HAP-1 (cell line): ENCODE data around the gene UNC13B.
"Not testable (repeated sequence)": the region's sequence is repeated elsewhere in the genome, so short reads cannot be mapped to it uniquely, and the experiment has no call there.

Experiments used
- DNase-seq, 2 experiments: peaks; one replicate each; pipeline ENCODE4 v3.0.0-alpha.2; 2016 to 2020; ENCODE audit warnings: low spot score in 2 of 2
- H3K27me3 ChIP-seq: fragments of 250-450 bp; sonication (Bioruptor Pico); 2 replicates; pipeline ENCODE4 v1.5.1; 2020; ENCODE audit warnings: low read depth, mild to moderate bottlenecking, moderate library complexity
- H3K36me3 ChIP-seq: fragments of 250-450 bp; sonication (Bioruptor Pico); replicated peaks from 2 replicates; pipeline ENCODE4 v1.5.1; 2020; ENCODE audit warnings: mild to moderate bottlenecking
- H3K4me1 ChIP-seq: fragments of 250-450 bp; sonication (Bioruptor Pico); 2 replicates; pipeline ENCODE4 v1.5.1; 2020; ENCODE audit warnings: mild to moderate bottlenecking
- H3K4me3 ChIP-seq: fragments of 250-450 bp; sonication (Bioruptor Pico); 2 replicates; pipeline ENCODE4 v1.5.1; 2020; ENCODE audit warnings: mild to moderate bottlenecking, moderate library complexity
- H3K9me3 ChIP-seq: fragments of 250-450 bp; sonication (Bioruptor Pico); 2 replicates; pipeline ENCODE4 v1.5.1; 2020; ENCODE audit warnings: mild to moderate bottlenecking, moderate library complexity
- in situ Hi-C: fragments of 300-500 bp; cut with MboI; formaldehyde crosslinking; loops from 3 replicates; pipeline ENCODE4 v1.14.3; 2020; ENCODE audit warnings: low sequenced_read_pairs, inconsistent platforms, mixed read lengths

UNC13B gene

DNA sequence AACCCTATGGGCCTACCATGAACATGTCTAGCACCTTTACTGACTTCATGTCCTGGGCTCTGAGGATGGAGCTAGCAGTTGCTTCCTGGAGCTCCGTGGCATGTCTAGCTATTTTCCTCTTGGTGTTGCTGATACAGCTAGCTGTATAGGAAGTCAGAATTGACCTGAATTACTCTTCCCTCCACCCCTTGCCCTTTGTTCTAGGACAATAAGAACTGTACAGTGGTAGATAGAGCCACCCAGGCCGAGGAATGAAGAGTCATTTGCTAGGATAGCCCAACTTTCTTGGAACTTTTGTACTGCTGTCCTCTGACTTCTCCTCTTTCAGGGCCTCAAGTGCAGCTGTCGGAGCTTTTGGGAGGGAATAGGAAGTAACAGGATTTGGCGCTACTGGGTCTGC, 218.2 kb downstream of the UNC13B start:
- Histone ChIP-seq H3K9me3 (no peaks in the 10 kb centered on the region), H3K36me3 (0 out of 2 replicates have a peak, but pooled peaks cover 8% of the 10 kb centered on the region), H3K4me1 (no peaks in the 10 kb centered on the region), H3K27me3 (no peaks in the 10 kb centered on the region), H3K4me3 (no peak overlapping the region)
- no peak for DNase-seq
- in situ Hi-C loops: no loop called here

DNA sequence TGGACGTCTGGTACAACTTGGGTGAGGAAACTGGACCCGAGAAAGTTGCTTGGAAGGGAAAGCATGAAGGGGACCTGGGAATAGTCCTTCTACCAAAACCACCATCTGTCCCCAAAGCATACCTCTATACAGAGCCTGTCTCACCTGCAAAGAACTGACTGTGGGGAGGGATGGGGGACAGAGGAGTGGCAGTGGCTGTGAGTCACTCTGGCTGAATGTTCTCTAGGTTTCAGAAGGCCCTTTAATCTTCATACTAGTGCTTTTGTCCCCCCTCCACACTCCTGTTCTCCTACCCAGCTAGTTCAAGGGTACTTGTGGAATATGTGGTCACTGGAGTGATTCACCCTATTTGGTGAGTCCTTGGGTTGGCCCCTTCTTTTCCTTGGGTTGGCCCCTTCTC, 218.8 kb downstream of the UNC13B start:
- H3K9me3 ChIP-seq: no peaks in the 10 kb centered on the region
- no peaks in the 10 kb centered on the region for H3K27me3 ChIP-seq
- in situ Hi-C loops: no loop called here
- H3K36me3 ChIP-seq: 0 out of 2 replicates have a peak, but pooled peaks cover 8% of the 10 kb centered on the region
- no peak for DNase-seq
- no peak overlapping the region for H3K4me3 ChIP-seq
- no peaks in the 10 kb centered on the region for H3K4me1 ChIP-seq

DNA sequence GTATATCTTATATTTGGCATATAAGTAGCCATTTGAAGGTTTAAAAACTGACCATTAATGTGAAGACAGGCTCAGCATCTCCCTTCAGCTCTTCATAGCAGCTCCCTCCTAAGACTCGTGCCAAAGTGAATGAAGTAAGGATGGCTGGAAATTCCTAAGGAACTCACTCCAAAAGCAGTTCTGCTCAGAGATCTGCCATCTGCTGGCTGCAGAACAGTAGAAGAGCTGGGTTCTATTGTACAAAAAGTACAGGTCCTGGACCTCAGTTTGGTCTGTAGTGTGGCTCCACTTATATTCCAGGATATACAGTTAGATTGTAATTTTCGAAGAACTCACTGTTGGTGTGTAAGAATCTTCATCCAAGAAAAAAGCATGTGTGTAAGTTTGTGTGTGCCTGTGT, 223.2 kb downstream of the UNC13B start:
- Histone ChIP-seq H3K4me1 (no peaks in the 10 kb centered on the region), H3K36me3 (0 out of 2 replicates have a peak, but pooled peaks cover 8% of the 10 kb centered on the region), H3K4me3 (no peak overlapping the region), H3K9me3 (no peaks in the 10 kb centered on the region), H3K27me3 (no peaks in the 10 kb centered on the region)
- in situ Hi-C loops: no loop called here
- DNase-seq: no peak

DNA sequence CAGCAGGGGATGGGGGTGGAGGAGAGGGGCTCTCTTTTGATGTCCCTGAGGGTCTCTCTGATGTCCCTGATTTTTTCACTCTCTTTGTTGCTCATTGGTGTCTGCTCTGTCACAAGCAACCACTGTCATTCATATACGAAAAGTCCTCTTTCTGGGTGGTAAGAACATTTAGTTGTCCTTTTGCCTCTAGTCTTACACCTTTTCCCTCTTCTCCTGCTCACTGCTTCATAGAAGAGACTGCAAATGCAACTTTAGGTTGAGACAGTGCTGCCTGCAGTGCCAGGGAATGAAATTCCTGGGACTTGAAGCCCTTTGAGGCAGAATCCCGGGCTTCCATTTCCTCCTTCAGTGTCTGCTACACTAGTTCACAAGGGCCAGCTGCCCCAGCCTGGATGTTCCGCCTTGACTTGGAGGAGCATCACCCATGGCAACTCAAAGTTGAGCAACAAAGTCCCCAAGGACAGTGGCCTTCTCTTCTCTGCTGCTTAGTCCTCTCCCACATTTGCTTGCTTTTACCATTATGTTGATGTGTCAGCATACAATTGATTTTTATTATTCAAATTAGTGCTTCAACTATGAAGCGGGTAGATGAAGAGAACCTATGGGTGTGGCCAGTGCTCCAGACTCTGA, 233.4 kb downstream of the UNC13B start:
- H3K36me3 ChIP-seq: peaks cover 14% of the 10 kb centered on the region
- peak; percentile 19 to 54 for DNase-seq
- no peaks in the 10 kb centered on the region for H3K27me3 ChIP-seq
- peaks cover 9% of the 10 kb centered on the region for H3K4me1 ChIP-seq
- H3K9me3 ChIP-seq: no peaks in the 10 kb centered on the region
- H3K4me3 ChIP-seq: no peak overlapping the region
- in situ Hi-C loops: no loop called here

DNA sequence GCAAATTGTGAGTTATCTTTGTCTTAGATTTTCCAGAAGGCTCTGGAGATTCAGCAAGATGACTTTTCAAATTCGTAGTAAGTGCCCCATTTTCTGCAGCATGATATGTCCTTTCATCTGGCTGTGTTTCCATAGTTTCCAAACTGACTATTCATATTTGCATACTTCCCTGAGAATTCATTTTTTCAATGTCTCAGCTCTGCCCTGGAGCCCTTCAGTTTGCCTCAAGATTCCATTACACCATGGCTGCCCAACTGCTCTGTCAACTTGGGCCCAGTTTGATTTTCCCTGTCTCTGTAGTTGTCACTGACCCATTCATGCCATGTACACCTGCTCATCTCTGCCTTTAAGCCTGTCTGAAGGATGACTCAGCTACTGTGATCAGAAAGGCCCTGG, 233.9 kb downstream of the UNC13B start:
- Histone ChIP-seq H3K27me3 (no peaks in the 10 kb centered on the region), H3K9me3 (no peaks in the 10 kb centered on the region), H3K4me1 (peaks cover 9% of the 10 kb centered on the region), H3K4me3 (no peak overlapping the region), H3K36me3 (peaks cover 19% of the 10 kb centered on the region)
- DNase-seq: no peak
- in situ Hi-C loops: no loop called here

DNA sequence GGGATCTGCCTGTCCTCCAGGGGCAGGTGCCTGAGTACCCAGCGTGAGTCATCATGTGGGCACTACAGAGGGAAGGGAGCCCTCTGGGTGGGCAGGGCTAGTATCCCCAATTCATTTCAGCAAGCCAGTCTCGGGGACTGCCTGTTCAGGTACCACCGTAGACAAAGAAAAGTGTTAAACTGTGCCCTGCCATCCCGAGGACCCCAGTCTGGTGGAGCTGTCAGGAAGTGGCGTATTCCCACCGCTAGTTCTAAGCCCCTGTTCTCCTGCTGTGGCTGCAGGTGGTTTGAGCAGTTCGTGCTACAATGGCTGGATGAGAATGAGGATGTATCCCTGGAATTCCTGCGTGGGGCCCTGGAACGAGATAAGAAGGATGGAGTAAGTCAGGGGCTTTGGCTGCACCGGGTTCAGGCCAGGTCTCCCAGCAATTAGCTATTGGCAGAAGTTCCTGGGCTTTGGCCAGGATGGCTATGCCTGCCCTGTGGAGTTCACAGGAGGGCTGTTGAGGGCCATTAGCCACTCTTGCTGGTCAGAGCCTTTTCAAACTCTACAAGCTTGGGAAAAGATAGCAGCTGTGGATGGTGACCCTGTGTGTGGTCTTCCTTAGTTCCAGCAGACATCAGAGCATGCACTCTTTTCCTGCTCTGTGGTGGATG, 234.9 kb downstream of the UNC13B start:
- no peak for DNase-seq
- in situ Hi-C loops: no loop called here
- H3K4me1 ChIP-seq: peaks cover 9% of the 10 kb centered on the region
- peaks cover 20% of the 10 kb centered on the region for H3K36me3 ChIP-seq
- no peaks in the 10 kb centered on the region for H3K9me3 ChIP-seq
- H3K4me3 ChIP-seq: no peak overlapping the region
- H3K27me3 ChIP-seq: no peaks in the 10 kb centered on the region

DNA sequence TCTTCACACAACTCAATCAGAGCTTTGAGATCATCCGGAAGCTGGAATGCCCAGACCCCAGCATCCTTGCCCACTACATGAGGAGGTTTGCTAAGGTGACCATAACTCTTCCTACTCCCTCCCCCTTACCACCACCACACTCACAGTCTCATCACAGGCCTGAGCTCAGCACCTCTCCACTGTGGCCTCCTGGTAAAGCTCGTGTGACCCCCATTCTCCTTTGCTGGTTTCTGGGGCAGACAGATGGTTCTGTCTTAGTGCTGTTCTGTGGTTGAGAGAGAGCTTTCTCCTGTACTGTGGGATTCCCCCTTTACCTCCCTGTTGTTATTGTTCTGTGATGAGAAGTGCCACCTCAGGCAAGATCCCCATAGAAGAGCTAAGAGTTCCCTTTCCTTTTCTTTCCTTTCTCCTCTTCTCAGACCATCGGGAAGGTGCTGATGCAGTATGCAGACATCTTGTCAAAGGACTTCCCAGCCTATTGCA, 235.4 kb downstream of the UNC13B start:
- H3K27me3 ChIP-seq: no peaks in the 10 kb centered on the region
- no peak overlapping the region for H3K4me3 ChIP-seq
- no peaks in the 10 kb centered on the region for H3K9me3 ChIP-seq
- peaks cover 20% of the 10 kb centered on the region for H3K36me3 ChIP-seq
- DNase-seq: no peak
- in situ Hi-C loops: no loop called here
- peaks cover 9% of the 10 kb centered on the region for H3K4me1 ChIP-seq

DNA sequence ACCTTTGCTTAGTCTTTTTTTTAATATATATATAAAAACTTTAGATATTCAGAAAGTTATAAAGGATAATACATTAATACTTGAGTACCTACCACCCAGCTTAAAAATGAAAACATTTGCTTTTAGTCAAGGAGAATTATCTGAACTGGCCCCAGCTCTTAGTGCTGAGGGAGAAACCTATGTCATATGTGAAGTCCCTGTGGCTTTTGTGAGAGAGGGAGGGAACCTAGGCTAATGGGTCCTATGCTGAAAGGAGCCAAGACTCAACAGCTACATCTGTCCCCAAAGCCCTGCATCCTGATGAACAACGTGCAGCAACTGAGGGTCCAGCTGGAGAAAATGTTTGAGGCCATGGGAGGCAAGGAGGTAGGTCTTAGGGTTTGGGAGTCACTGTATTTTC, 236.1 kb downstream of the UNC13B start:
- peaks cover 9% of the 10 kb centered on the region for H3K4me1 ChIP-seq
- in situ Hi-C loops: no loop called here

DNA sequence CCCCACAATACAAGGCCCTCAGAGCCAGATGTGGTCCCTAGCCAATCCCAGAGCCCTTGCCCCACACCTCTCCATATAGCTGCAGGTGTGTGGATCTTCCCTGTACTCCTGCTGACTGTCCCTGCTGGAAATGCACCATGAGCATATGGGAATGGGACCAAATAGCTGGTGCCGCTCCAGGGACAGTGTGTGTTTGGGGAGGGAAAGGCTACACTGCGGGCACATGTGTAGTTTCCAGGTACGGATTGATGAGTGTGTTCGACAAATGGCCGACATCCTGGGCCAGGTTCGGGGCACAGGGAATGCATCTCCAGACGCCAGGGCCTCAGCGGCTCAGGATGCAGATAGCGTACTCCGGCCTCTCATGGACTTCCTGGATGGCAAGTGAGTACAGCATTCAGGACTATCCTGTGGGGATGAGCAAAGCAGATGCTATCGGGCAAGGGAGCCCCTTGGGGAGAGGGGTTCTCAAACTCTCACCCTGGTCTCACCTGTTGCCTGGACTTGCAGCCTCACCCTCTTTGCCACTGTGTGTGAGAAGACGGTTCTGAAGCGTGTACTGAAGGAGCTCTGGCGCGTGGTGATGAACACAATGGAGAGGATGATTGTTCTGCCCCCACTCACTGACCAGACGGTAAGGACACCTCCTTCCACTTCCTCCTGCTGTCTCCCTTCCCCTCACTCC, 237.0 kb downstream of the UNC13B start:
- peaks cover 9% of the 10 kb centered on the region for H3K4me1 ChIP-seq

More for the DNA sequence above, 236.1 kb downstream of the UNC13B start:
- Histone ChIP-seq H3K9me3 (no peaks in the 10 kb centered on the region), H3K27me3 (no peaks in the 10 kb centered on the region), H3K4me3 (no peak overlapping the region), H3K36me3 (peaks cover 20% of the 10 kb centered on the region)
- DNase-seq: no peak

DNA sequence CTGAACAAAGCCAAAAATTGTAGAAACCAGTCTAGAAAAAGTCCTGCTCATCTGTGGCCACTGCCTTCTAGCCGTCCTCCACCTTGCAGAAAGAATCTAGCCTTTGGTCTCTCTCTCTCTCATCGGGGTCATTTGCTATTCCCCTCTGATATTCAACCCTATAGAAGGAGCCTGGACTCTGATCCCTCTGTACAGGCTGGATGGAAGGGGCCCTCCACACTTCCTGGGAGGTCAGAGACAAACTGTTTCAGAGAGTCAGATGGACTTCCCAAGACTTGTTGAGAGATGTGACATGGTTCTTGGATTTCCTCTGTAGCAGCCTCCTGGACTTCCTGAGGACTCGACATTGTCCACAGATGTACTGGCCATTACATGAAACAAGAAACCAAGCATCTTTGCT, 243.1 kb downstream of the UNC13B start:
- H3K9me3 ChIP-seq: no peaks in the 10 kb centered on the region
- H3K36me3 ChIP-seq: peaks cover 8% of the 10 kb centered on the region
- H3K4me3 ChIP-seq: no peak overlapping the region
- no peaks in the 10 kb centered on the region for H3K27me3 ChIP-seq
- DNase-seq: no peak
- in situ Hi-C loops: no loop called here
- no peaks in the 10 kb centered on the region for H3K4me1 ChIP-seq

More for the DNA sequence above, 237.0 kb downstream of the UNC13B start:
- in situ Hi-C loops: no loop called here
- no peaks in the 10 kb centered on the region for H3K9me3 ChIP-seq
- peaks cover 20% of the 10 kb centered on the region for H3K36me3 ChIP-seq
- H3K4me3 ChIP-seq: no peak overlapping the region
- no peak for DNase-seq
- no peaks in the 10 kb centered on the region for H3K27me3 ChIP-seq

DNA sequence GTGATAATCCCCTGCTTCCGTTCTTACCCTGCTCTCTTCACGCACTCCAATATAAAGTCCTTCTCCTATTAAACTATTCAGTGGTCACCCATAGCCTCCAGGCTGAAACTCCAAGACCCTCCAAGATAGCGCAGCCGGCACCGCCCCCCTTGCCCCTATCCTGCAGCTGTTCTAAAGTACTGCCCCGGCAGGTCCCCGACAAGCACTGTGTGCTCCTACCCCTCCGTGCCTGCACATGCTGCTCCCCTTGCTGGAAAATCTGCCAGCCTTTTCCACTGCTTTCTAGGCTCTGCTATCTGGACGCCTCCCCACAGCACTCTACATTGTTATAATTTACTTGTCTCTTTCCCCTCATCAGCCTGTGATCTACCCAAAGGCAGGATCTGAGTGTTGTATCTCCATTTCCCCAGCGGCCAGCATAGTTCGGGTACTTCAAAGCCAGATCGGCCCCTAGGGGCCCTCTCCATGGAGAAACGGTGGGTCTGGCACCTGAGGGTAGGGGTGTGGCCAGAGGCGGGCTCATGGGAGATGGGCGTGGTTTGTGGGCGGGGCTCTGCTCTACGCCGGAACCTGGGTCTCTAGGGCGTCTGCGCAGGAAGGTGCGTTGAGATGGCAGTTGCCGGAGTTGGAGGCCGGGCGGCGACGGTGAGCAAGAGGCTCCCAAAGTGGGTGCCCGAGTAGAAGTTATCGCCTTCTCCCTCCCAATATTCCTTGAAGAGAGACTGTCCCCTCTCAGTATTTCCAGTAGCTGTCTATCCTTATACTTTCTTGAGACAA, 244.6 kb downstream of the UNC13B start:
- Histone ChIP-seq H3K9me3 (no peaks in the 10 kb centered on the region), H3K36me3 (no peaks in the 10 kb centered on the region), H3K4me1 (no peaks in the 10 kb centered on the region), H3K4me3 (no peak overlapping the region), H3K27me3 (no peaks in the 10 kb centered on the region)
- in situ Hi-C loops: no loop called here
- DNase-seq: peak in 1 of 2 experiments; percentile 23

DNA sequence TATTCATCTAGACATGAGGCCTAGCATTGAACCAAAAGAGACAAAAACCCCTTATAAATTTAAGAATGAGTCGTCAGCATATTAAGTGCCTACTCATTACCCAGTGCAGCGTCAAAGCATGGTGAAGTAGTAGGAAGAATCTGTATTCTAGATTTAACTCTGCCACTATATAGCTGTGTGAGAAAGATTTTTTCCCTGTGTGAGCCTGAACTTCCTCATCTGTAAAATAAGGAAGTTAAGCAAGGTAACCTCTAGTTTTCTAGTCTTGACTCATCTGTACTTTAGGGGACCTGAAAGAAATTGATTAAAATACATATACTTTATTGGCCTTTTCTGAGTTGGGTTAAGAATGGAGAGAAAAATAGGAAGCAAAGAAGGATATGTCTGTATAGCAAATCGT, 246.0 kb downstream of the UNC13B start:
- in situ Hi-C loops: no loop called here
- Histone ChIP-seq H3K4me1 (no peaks in the 10 kb centered on the region), H3K36me3 (no peaks in the 10 kb centered on the region), H3K27me3 (no peaks in the 10 kb centered on the region), H3K4me3 (no peak overlapping the region), H3K9me3 (no peaks in the 10 kb centered on the region)
- DNase-seq: no peak

DNA sequence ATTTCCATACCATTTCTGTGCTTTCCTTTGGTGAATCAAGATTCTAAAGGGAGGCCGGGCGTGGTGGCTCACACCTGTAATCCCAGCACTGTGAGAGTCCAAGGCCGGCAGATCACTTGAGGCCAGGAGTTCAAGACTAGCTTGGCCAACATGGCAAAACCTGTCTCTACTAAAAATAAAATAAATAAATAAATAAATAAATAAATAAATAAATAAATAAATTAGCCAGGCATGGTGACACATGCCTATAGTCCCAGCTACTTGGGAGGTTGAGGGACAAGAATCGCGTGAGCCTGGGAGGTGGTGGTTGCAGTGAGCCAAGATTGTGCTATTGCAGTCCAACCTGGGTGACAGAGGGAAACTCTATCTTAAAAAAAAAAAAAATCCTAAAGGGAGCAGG, 247.6 kb downstream of the UNC13B start:
- in situ Hi-C loops, H3K4me3 ChIP-seq, H3K4me1 ChIP-seq, DNase-seq, H3K27me3 ChIP-seq, H3K9me3 ChIP-seq, H3K36me3 ChIP-seq: not testable (repeated sequence)
